Central memory CD8-positive, alpha-beta T cell (primary cell): ENCODE data around the gene CHST3.
"Not testable (repeated sequence)": the region's sequence is repeated elsewhere in the genome, so short reads cannot be mapped to it uniquely, and the experiment has no call there.

Experiments
- ATAC-seq: fragments of 150-1000 bp; cut with Tn5 transposase; replicated peaks from 2 replicates; pipeline ENCODE4 v1.10.0; 2022; ENCODE audit warnings: mild to moderate bottlenecking, moderate FRiP score, moderate number of reproducible peaks; ENCODE audit not compliant: poor library complexity, severe bottlenecking; ENCODE audit errors: extremely low read depth
- DNase-seq, 2 donors: peaks; one replicate each; pipeline ENCODE4 v3.0.0; 2021; ENCODE audit warnings: low spot score in 2 of 2
- H3K27ac Mint-ChIP-seq: one replicate; pipeline ENCODE4 v1.8.0; 2022; ENCODE audit warnings: low read depth, mild to moderate bottlenecking, moderate library complexity, mixed read lengths
- H3K27me3 Mint-ChIP-seq: one replicate; pipeline ENCODE4 v1.8.0; 2022; ENCODE audit warnings: mixed read lengths
- H3K36me3 Mint-ChIP-seq: one replicate; pipeline ENCODE4 v1.8.0; 2022; ENCODE audit warnings: mild to moderate bottlenecking, moderate library complexity, mixed read lengths; ENCODE audit not compliant: insufficient read depth
- H3K4me1 Mint-ChIP-seq: one replicate; pipeline ENCODE4 v1.8.0; 2022; ENCODE audit warnings: mixed read lengths
- H3K4me3 Mint-ChIP-seq: one replicate; pipeline ENCODE4 v1.8.0; 2022; ENCODE audit warnings: mild to moderate bottlenecking, moderate library complexity, mixed read lengths
- H3K9me3 Mint-ChIP-seq: one replicate; pipeline ENCODE4 v1.8.0; 2022; ENCODE audit warnings: mixed read lengths

CHST3 gene

GRCh38 chr10:72029414-72029813 is 65.2 kb downstream of the CHST3 start:
- peaks cover 80% of the 10 kb centered on the region for H3K27me3 Mint-ChIP-seq
- no peak for ATAC-seq
- no peak overlapping the region for H3K27ac Mint-ChIP-seq

GRCh38 chr10:72030762-72031543 is 66.8 kb downstream of the CHST3 start:
- no peaks in the 10 kb centered on the region for H3K9me3 Mint-ChIP-seq
- DNase-seq (no peak), ATAC-seq (no peak)
- no peak overlapping the region for H3K4me3 Mint-ChIP-seq
- H3K27ac Mint-ChIP-seq: no peak overlapping the region
- no peaks in the 10 kb centered on the region for H3K4me1 Mint-ChIP-seq
- H3K27me3 Mint-ChIP-seq: peaks cover 68% of the 10 kb centered on the region
- H3K36me3 Mint-ChIP-seq: no peaks in the 10 kb centered on the region

More at GRCh38 chr10:72029414-72029813, 65.2 kb downstream of the CHST3 start:
- Mint-ChIP-seq H3K4me1 (no peaks in the 10 kb centered on the region), H3K9me3 (no peaks in the 10 kb centered on the region), H3K4me3 (no peak overlapping the region), H3K36me3 (no peaks in the 10 kb centered on the region)
- no peak for DNase-seq

GRCh38 chr10:72031706-72032105 is 67.5 kb downstream of the CHST3 start:
- no peak for ATAC-seq
- Mint-ChIP-seq H3K4me1 (no peaks in the 10 kb centered on the region), H3K9me3 (no peaks in the 10 kb centered on the region), H3K36me3 (no peaks in the 10 kb centered on the region), H3K27ac (no peak overlapping the region), H3K27me3 (peaks cover 61% of the 10 kb centered on the region), H3K4me3 (no peak overlapping the region)
- DNase-seq: no peak

- H3K27ac Mint-ChIP-seq, H3K4me3 Mint-ChIP-seq, DNase-seq, ATAC-seq, H3K9me3 Mint-ChIP-seq, H3K36me3 Mint-ChIP-seq, H3K4me1 Mint-ChIP-seq: not testable (repeated sequence)
- H3K27me3 Mint-ChIP-seq: peaks cover 52% of the 10 kb centered on the region
Measured at GRCh38 chr10:72032409-72033162, 68.4 kb downstream of the CHST3 start.

- no peak overlapping the region for H3K27ac Mint-ChIP-seq
- H3K4me3 Mint-ChIP-seq: no peak overlapping the region
- no peaks in the 10 kb centered on the region for H3K36me3 Mint-ChIP-seq
- H3K4me1 Mint-ChIP-seq: no peaks in the 10 kb centered on the region
- no peaks in the 10 kb centered on the region for H3K9me3 Mint-ChIP-seq
- DNase-seq (no peak), ATAC-seq (no peak)
- H3K27me3 Mint-ChIP-seq: peaks cover 38% of the 10 kb centered on the region
Measured at GRCh38 chr10:72034040-72034499, 69.9 kb downstream of the CHST3 start.

- Mint-ChIP-seq H3K27me3 (peaks cover 31% of the 10 kb centered on the region), H3K9me3 (no peaks in the 10 kb centered on the region), H3K36me3 (no peaks in the 10 kb centered on the region), H3K4me3 (no peak overlapping the region), H3K4me1 (no peaks in the 10 kb centered on the region), H3K27ac (no peak overlapping the region)
- ATAC-seq (no peak), DNase-seq (no peak)
Measured at GRCh38 chr10:72034761-72035160, 70.6 kb downstream of the CHST3 start.

GRCh38 chr10:72035252-72035887 is 71.2 kb downstream of the CHST3 start:
- Mint-ChIP-seq H3K27ac (no peak overlapping the region), H3K27me3 (peaks cover 25% of the 10 kb centered on the region), H3K4me3 (no peak overlapping the region), H3K36me3 (no peaks in the 10 kb centered on the region), H3K4me1 (no peaks in the 10 kb centered on the region), H3K9me3 (no peaks in the 10 kb centered on the region)
- ATAC-seq: no peak
- no peak for DNase-seq

GRCh38 chr10:72037266-72037665 is 73.1 kb downstream of the CHST3 start:
- Mint-ChIP-seq H3K4me1 (no peaks in the 10 kb centered on the region), H3K9me3 (no peaks in the 10 kb centered on the region), H3K27me3 (peaks cover 6% of the 10 kb centered on the region), H3K4me3 (no peak overlapping the region), H3K36me3 (no peaks in the 10 kb centered on the region), H3K27ac (no peak overlapping the region)
- DNase-seq (no peak), ATAC-seq (no peak)

GRCh38 chr10:72037811-72038210 is 73.6 kb downstream of the CHST3 start:
- Mint-ChIP-seq H3K4me1 (no peaks in the 10 kb centered on the region), H3K36me3 (no peaks in the 10 kb centered on the region), H3K27ac (no peak overlapping the region), H3K27me3 (peaks cover under 1% of the 10 kb centered on the region), H3K4me3 (no peak overlapping the region), H3K9me3 (no peaks in the 10 kb centered on the region)
- ATAC-seq (no peak), DNase-seq (no peak)

- no peak overlapping the region for H3K27ac Mint-ChIP-seq
- H3K27me3 Mint-ChIP-seq: no peaks in the 10 kb centered on the region
- DNase-seq (no peak), ATAC-seq (no peak)
- H3K9me3 Mint-ChIP-seq: no peaks in the 10 kb centered on the region
- H3K36me3 Mint-ChIP-seq: no peaks in the 10 kb centered on the region
- H3K4me3 Mint-ChIP-seq: no peak overlapping the region
- no peaks in the 10 kb centered on the region for H3K4me1 Mint-ChIP-seq
Measured at GRCh38 chr10:72038458-72039001, 74.3 kb downstream of the CHST3 start.

GRCh38 chr10:72039377-72039776 is 75.2 kb downstream of the CHST3 start:
- no peak for DNase-seq
- Mint-ChIP-seq H3K4me1 (no peaks in the 10 kb centered on the region), H3K9me3 (no peaks in the 10 kb centered on the region), H3K4me3 (no peak overlapping the region), H3K27ac (no peak overlapping the region), H3K36me3 (no peaks in the 10 kb centered on the region), H3K27me3 (no peaks in the 10 kb centered on the region)
- no peak for ATAC-seq

GRCh38 chr10:72041491-72041890 is 77.3 kb downstream of the CHST3 start:
- Mint-ChIP-seq H3K4me3 (no peak overlapping the region), H3K9me3 (no peaks in the 10 kb centered on the region), H3K4me1 (no peaks in the 10 kb centered on the region), H3K27ac (peak overlapping the region; percentile 38), H3K27me3 (no peaks in the 10 kb centered on the region), H3K36me3 (no peaks in the 10 kb centered on the region)
- ATAC-seq (no peak), DNase-seq (no peak)
